ENCODE data around the gene CUX1. TPM values are rescaled to one million over a fixed set of nuclear protein-coding genes. Genes with fewer than 3 reads are reported as not detected.

Gene CUX1
- total RNA-seq, 1 experiment from 2014 or later, result 53.5 TPM

GRCh38 chr7:101968720-101969466 lies 151.5 kb downstream of the CUX1 start:
- Mint-ChIP-seq H3K4me1 (peaks cover 24 to 28% of the 10 kb centered on the region in 2 experiments), H3K27me3 (ENCODE audit: low read depth) (no peaks in the 10 kb centered on the region), H3K27ac (0 out of 7 replicates have a peak overlapping the region, but pooled peaks of 1 of the 3 experiments have one; percentile 13), H3K9me3 (no peaks in the 10 kb centered on the region), H3K4me3 (no peak overlapping the region), H3K36me3 (ENCODE audit: insufficient read depth in 1 of 3, low read depth in 3 of 3) (peaks cover 0 to 10% (median 3%) of the 10 kb centered on the region in 3 experiments; a peak in 4 of 7 replicates)
- H2AK5ac ChIP-seq (ENCODE audit: insufficient read length, low read length), result no peak overlapping the region
- H3K79me2 ChIP-seq (ENCODE audit: insufficient read depth, low read length), result peaks cover 8% of the 10 kb centered on the region; the same call in 1 of the 2 replicates
- H3K27me3 ChIP-seq (ENCODE audit: insufficient read depth, low read length), result no peaks in the 10 kb centered on the region
- no peak overlapping the region for H3K14ac ChIP-seq (ENCODE audit: insufficient read depth, low read length)
- no peaks in the 10 kb centered on the region for H3K9me3 ChIP-seq (ENCODE audit: control insufficient read depth, low read depth, low read length)
- no peak overlapping the region for H3K23ac ChIP-seq (ENCODE audit: insufficient read length, low read depth, low read length)
- H3K27ac ChIP-seq (ENCODE audit: insufficient read length, low read depth, low read length), result no peak overlapping the region
- H3K56ac ChIP-seq (ENCODE audit: insufficient read length, low read depth, low read length), result no peak overlapping the region
- no peaks in the 10 kb centered on the region; the same call in 1 of the 2 replicates for H3K4me1 ChIP-seq (ENCODE audit: insufficient read depth, low read length)
- WGBS (ENCODE audit: extremely low coverage, insufficient read length, low lambda C conversion rate), result no CpG with 5 or more reads among the region's 6 CpGs
- no peak overlapping the region for H3K4me2 ChIP-seq (ENCODE audit: insufficient read depth, insufficient read length, low read length)
- no peak overlapping the region for H2BK15ac ChIP-seq (ENCODE audit: low read depth, low read length)
- TF ChIP-seq CTCF (conservative IDR thresholded peaks at IDR 0.05), result no peak
- no peak overlapping the region for H2BK12ac ChIP-seq (ENCODE audit: insufficient read length, low read depth, low read length)
- H2AFZ ChIP-seq (ENCODE audit: low read length), result no peak overlapping the region
- H4K5ac ChIP-seq (ENCODE audit: insufficient read length, low read depth, low read length), result no peak overlapping the region
- H4K20me1 ChIP-seq (ENCODE audit: control insufficient read depth, insufficient read depth, insufficient read length), result no peaks in the 10 kb centered on the region
- no peak overlapping the region for H2BK20ac ChIP-seq (ENCODE audit: low read depth, low read length, poor library complexity, severe bottlenecking)
- H3K23me2 ChIP-seq (ENCODE audit: insufficient read length, low read depth, low read length, poor library complexity, severe bottlenecking), result no peaks in the 10 kb centered on the region
- no peak overlapping the region for H2BK5ac ChIP-seq (ENCODE audit: insufficient read length, low read length)
- no peak overlapping the region for H4K8ac ChIP-seq (replicated peaks; ENCODE audit: insufficient read length, low read depth, low read length)
- no peak overlapping the region for H3K18ac ChIP-seq (ENCODE audit: insufficient read length, low read depth, low read length)
- no peak overlapping the region for H3K9ac ChIP-seq (ENCODE audit: extremely low read depth, insufficient read length, low read length)
- no peak overlapping the region for H2BK120ac ChIP-seq (ENCODE audit: low read depth, low read length, poor library complexity, severe bottlenecking)
- no peak overlapping the region for H3T11ph ChIP-seq (ENCODE audit: low read length)
- H3K79me1 ChIP-seq (ENCODE audit: insufficient read depth, low read depth, low read length, poor library complexity, severe bottlenecking), result peaks cover 3% of the 10 kb centered on the region
- no peak overlapping the region for H4K91ac ChIP-seq (ENCODE audit: insufficient read length, low read depth, low read length)
- H3K4ac ChIP-seq (ENCODE audit: low read depth, low read length), result no peak overlapping the region
- DNase-seq, result no peak

Data from H9 (cell line).